ENCODE measurements around the gene KCNG3. TPM values are rescaled to one million over a fixed set of nuclear protein-coding genes. Genes with fewer than 3 reads are reported as not detected.

Gene KCNG3
- total and polyA plus RNA-seq, 3 donors from 2014 or later, result 1.2 to 12.4 (median 11.3) TPM

DNA sequence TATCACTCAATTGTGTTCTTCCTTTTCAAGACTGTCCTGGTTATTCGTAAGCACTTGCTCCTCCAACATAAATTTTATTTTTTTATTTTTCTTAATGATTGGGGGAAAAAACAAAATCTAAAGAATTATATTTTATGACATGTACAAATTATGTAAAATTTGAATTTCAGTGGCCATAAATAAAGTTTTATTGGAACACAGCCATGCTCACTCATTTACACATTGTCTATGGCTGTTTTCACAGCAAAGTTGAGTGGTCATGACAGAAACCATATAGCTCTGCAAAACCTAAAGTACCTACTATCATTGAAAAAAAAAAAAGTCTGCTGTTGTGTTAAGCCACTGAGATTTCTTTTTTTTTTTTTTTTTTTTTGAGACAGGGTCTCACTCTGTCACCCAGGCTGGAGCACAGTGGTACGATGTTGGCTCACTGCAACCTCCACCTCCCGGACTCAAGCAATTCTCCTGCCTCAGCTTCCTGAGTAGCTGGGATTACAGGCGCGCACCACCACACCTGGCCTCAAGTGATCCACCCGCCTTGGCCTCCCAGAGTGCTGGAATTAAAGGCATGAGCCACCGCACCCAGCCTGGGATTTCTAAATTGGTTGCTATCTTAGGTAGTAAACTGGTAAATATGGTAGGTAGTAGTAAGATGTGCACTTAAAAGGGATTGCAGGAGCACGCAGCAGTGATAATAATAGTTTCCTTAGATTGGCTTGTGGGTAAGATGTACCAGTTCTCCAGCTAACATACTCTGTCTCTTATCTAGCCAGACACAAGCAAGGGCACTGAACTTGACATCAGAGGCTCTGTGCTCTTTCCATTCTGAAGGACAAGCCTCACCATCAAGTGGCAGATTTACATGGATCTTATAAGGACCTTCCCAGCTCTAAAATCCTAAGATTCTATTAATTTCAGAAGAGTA lies 44.4 kb downstream of the KCNG3 start:
- Histone ChIP-seq H3K4me1 (peaks cover 6% of the 10 kb centered on the region), H3K9me3 (no peaks in the 10 kb centered on the region), H3K4me3 (no peak overlapping the region), H3K27me3 (no peaks in the 10 kb centered on the region), H3K36me3 (ENCODE audit: low read depth, missing control alignments) (no peaks in the 10 kb centered on the region), H3K27ac (no peak overlapping the region)
- DNase-seq, result no peak
- no peak for TF ChIP-seq CTCF (IDR thresholded peaks at IDR 0.05)
- TF ChIP-seq POLR2A (IDR thresholded peaks at IDR 0.05), result no peak
- WGBS, 2 donors, result 93 to 95% methylated on average over 8 of the region's 8 CpGs
- intact Hi-C loops (cut with DNase I; ENCODE audit: low total_unique reads), result no loop called here

- TF ChIP-seq CTCF (IDR thresholded peaks at IDR 0.05) (no peak), POLR2A (IDR thresholded peaks at IDR 0.05) (no peak)
- no peaks in the 10 kb centered on the region for H3K9me3 ChIP-seq
- peaks cover 6% of the 10 kb centered on the region for H3K4me1 ChIP-seq
- no peaks in the 10 kb centered on the region for H3K27me3 ChIP-seq
- no peaks in the 10 kb centered on the region for H3K36me3 ChIP-seq (ENCODE audit: low read depth, missing control alignments)
- no peak overlapping the region for H3K27ac ChIP-seq
- no peak overlapping the region for H3K4me3 ChIP-seq
- 97 to 100% methylated on average over 2 of the region's 2 CpGs for WGBS, 2 donors
- DNase-seq, result no peak
- intact Hi-C loops (cut with DNase I; ENCODE audit: low total_unique reads), result no loop called here
These were observed 45.6 kb downstream of the KCNG3 start for GRCh38 chr2:42448163-42448562.

DNA sequence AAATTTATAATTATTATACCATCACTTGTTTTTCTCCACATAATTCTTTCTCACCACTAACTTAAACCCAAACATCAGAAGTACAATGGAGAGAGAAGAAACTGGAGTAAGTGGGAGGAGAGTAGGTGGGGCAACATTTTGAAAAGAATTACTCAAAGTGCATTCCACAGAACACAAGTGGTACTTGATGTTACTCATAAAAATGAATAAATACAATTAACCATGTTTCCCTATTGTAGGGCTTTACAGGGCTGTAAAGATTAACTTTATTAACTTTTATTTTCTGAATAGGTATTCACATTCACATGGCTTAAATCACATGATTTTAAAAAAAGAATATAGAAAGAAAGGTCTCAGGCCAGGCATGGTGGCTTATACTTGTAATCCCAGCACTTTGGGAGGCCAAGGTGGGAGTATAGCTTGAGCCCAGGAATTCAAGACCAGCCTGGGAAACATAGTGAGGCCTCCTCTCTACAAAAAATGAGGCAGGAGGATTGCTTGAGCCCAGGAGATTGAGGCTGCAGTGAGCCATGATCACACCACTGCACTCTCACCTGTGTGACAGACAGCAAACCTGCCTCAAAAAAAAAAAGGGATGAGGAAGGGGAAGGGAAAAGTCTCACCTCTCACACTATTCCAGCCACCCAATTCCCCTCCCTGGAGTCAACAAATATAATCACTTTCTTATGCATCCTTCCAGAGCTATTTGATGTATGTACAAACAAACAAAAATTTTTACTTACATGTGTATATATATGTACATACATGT lies 47.1 kb downstream of the KCNG3 start:
- no peak for TF ChIP-seq POLR2A (IDR thresholded peaks at IDR 0.05)
- no peak for TF ChIP-seq CTCF (IDR thresholded peaks at IDR 0.05)
- intact Hi-C loops (cut with DNase I; ENCODE audit: low total_unique reads), result no loop called here
- H3K4me1 ChIP-seq, result peaks cover 6% of the 10 kb centered on the region
- DNase-seq, result no peak
- no peaks in the 10 kb centered on the region for H3K9me3 ChIP-seq
- no peaks in the 10 kb centered on the region for H3K27me3 ChIP-seq
- H3K4me3 ChIP-seq, result no peak overlapping the region
- H3K36me3 ChIP-seq (ENCODE audit: low read depth, missing control alignments), result no peaks in the 10 kb centered on the region
- H3K27ac ChIP-seq, result no peak overlapping the region

GRCh38 chr2:42443718-42444399 lies 49.9 kb downstream of the KCNG3 start:
- H3K27ac ChIP-seq, result no peak overlapping the region
- DNase-seq, result no peak
- intact Hi-C loops (cut with DNase I; ENCODE audit: low total_unique reads), result no loop called here
- no peaks in the 10 kb centered on the region for H3K9me3 ChIP-seq
- H3K4me3 ChIP-seq, result no peak overlapping the region
- no peaks in the 10 kb centered on the region for H3K36me3 ChIP-seq (ENCODE audit: low read depth, missing control alignments)
- H3K4me1 ChIP-seq, result peaks cover 2% of the 10 kb centered on the region
- H3K27me3 ChIP-seq, result no peaks in the 10 kb centered on the region
- 82 to 84% methylated on average over 5 of the region's 5 CpGs for WGBS, 2 donors
- TF ChIP-seq CTCF (IDR thresholded peaks at IDR 0.05), result no peak
- TF ChIP-seq POLR2A (IDR thresholded peaks at IDR 0.05), result no peak

Data from testis (tissue), 3 donors.